AG04450 (cell line): ENCODE results near the gene FAM13A. TPM values are rescaled to one million over a fixed set of nuclear protein-coding genes. Genes with fewer than 3 reads are reported as not detected.
A peak's percentile ranks its signal among the peaks of the same experiment; 100 is the strongest.

Experiments used
- CTCF ChIA-PET: fragments of 300-600, 350-600 bp; formaldehyde crosslinking; extraction: SDS; loops from one replicate; lab custom pipeline; 2022; ENCODE audit warnings: antibody characterized with exemption, inconsistent platforms; lab: Charles Lee
- POLR2A ChIA-PET: fragments of 350-600 bp; formaldehyde crosslinking; extraction: SDS; loops from one replicate; lab custom pipeline; 2021; ENCODE audit warnings: antibody characterized with exemption, inconsistent platforms; lab: Yijun Ruan, JAX
- DNase-seq: peaks from one replicate; pipeline ENCODE4 v3.0.0-alpha.2; 2011; ENCODE audit warnings: low read depth, low spot score
- H3K27ac ChIP-seq: one replicate; pipeline ENCODE4 v1.5.1; 2012; ENCODE audit warnings: low read depth, low read length, control low read depth
- H3K27me3 ChIP-seq: one replicate; pipeline ENCODE4 v1.6.0; 2012; ENCODE audit warnings: low read length; ENCODE audit not compliant: control insufficient read depth, insufficient read depth
- H3K4me3 ChIP-seq: 2 replicates; pipeline ENCODE4 v1.5.1; 2011; ENCODE audit warnings: mild to moderate bottlenecking, low read depth, low read length, control low read depth
- H3K9me3 ChIP-seq: 2 replicates; pipeline ENCODE4 v1.5.1; 2012; ENCODE audit warnings: low read length; ENCODE audit not compliant: control insufficient read depth, insufficient read depth
- CTCF ChIP-seq: IDR thresholded peaks from 2 replicates; pipeline ENCODE4 v1.5.1; 2011; ENCODE audit warnings: low read depth, low read length, control low read depth, inconsistent platforms
- polyA plus RNA-seq: library from polyadenylated mRNA; depleted of rRNA; stranded (reverse); fragments of >200 nt; gene quantifications from 2 replicates; pipeline ENCODE4 v1.2.3, GENCODE V29; 2011

Gene FAM13A
- polyA plus RNA-seq, 1 experiment: 27.6 TPM

GRCh38 chr4:88952081-88952480, 104.9 kb downstream of the FAM13A start:
- DNase-seq: no peak
- CTCF ChIA-PET: no interaction called here
- Histone ChIP-seq H3K27me3 (no peaks in the 10 kb centered on the region), H3K27ac (no peak overlapping the region), H3K9me3 (no peaks in the 10 kb centered on the region), H3K4me3 (no peak overlapping the region)
- POLR2A ChIA-PET: no interaction called here
- no peak for TF ChIP-seq CTCF

- POLR2A ChIA-PET: no interaction called here
- H3K27me3 ChIP-seq: no peaks in the 10 kb centered on the region
- no peak overlapping the region for H3K27ac ChIP-seq
- TF ChIP-seq CTCF: no peak
- H3K9me3 ChIP-seq: no peaks in the 10 kb centered on the region
- CTCF ChIA-PET: no interaction called here
- no peak for DNase-seq
- no peak overlapping the region for H3K4me3 ChIP-seq
These were observed 107.4 kb downstream of the FAM13A start for GRCh38 chr4:88949605-88950004.

GRCh38 chr4:88940506-88940905, 116.5 kb downstream of the FAM13A start:
- ChIA-PET POLR2A (no interaction called here), CTCF (no interaction called here)

GRCh38 chr4:88939697-88940096, 117.3 kb downstream of the FAM13A start:
- POLR2A ChIA-PET: no interaction called here

More at GRCh38 chr4:88940506-88940905, 116.5 kb downstream of the FAM13A start:
- H3K27me3 ChIP-seq: no peaks in the 10 kb centered on the region
- H3K9me3 ChIP-seq: no peaks in the 10 kb centered on the region
- no peak for DNase-seq
- H3K27ac ChIP-seq: no peak overlapping the region
- no peak overlapping the region for H3K4me3 ChIP-seq
- no peak for TF ChIP-seq CTCF

GRCh38 chr4:88938138-88938537, 118.8 kb downstream of the FAM13A start:
- TF ChIP-seq CTCF: no peak
- no peaks in the 10 kb centered on the region for H3K27me3 ChIP-seq
- CTCF ChIA-PET: interaction anchor here (1.0 kb wide), 1 partner anchor 85 kb away, joined by 3 read pairs; no protein-coding TSS in a partner anchor
- H3K4me3 ChIP-seq: no peak overlapping the region
- H3K9me3 ChIP-seq: no peaks in the 10 kb centered on the region
- no peak overlapping the region for H3K27ac ChIP-seq
- POLR2A ChIA-PET: interaction anchor here (0.5 to 1.0 kb wide), 2 partner anchors 100 to 115 kb away, joined by 3 to 4 read pairs; no protein-coding TSS in a partner anchor
- peak; percentile 84 for DNase-seq

More at GRCh38 chr4:88939697-88940096, 117.3 kb downstream of the FAM13A start:
- DNase-seq: no peak
- TF ChIP-seq CTCF: no peak
- Histone ChIP-seq H3K4me3 (no peak overlapping the region), H3K9me3 (no peaks in the 10 kb centered on the region), H3K27ac (no peak overlapping the region), H3K27me3 (no peaks in the 10 kb centered on the region)
- CTCF ChIA-PET: no interaction called here
